Fibroblast of mammary gland (primary cell): ENCODE results near the gene HDGF.

Source experiments
- DNase-seq: peaks from one replicate; pipeline ENCODE4 v3.0.0-alpha.2; 2010; ENCODE audit warnings: low read depth
- H3K4me3 ChIP-seq: 2 replicates; pipeline ENCODE4 v1.5.1; 2011; ENCODE audit warnings: low read depth, mild to moderate bottlenecking, low read length, moderate library complexity; ENCODE audit not compliant: control insufficient read depth
- TF ChIP-seq, protein P1 (sequence below): conservative IDR thresholded peaks from 2 replicates; pipeline ENCODE4 v1.5.1; 2011; ENCODE audit warnings: low read depth, low read length, inconsistent platforms; ENCODE audit not compliant: control insufficient read depth, insufficient read depth

HDGF gene

GRCh38 chr1:156741481-156741983, 9.9 kb downstream of the HDGF start:
- peak overlapping the region; percentile 13 for H3K4me3 ChIP-seq
- TF ChIP-seq, protein P1, sequence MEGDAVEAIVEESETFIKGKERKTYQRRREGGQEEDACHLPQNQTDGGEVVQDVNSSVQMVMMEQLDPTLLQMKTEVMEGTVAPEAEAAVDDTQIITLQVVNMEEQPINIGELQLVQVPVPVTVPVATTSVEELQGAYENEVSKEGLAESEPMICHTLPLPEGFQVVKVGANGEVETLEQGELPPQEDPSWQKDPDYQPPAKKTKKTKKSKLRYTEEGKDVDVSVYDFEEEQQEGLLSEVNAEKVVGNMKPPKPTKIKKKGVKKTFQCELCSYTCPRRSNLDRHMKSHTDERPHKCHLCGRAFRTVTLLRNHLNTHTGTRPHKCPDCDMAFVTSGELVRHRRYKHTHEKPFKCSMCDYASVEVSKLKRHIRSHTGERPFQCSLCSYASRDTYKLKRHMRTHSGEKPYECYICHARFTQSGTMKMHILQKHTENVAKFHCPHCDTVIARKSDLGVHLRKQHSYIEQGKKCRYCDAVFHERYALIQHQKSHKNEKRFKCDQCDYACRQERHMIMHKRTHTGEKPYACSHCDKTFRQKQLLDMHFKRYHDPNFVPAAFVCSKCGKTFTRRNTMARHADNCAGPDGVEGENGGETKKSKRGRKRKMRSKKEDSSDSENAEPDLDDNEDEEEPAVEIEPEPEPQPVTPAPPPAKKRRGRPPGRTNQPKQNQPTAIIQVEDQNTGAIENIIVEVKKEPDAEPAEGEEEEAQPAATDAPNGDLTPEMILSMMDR = no peak
- DNase-seq = no peak

DNA sequence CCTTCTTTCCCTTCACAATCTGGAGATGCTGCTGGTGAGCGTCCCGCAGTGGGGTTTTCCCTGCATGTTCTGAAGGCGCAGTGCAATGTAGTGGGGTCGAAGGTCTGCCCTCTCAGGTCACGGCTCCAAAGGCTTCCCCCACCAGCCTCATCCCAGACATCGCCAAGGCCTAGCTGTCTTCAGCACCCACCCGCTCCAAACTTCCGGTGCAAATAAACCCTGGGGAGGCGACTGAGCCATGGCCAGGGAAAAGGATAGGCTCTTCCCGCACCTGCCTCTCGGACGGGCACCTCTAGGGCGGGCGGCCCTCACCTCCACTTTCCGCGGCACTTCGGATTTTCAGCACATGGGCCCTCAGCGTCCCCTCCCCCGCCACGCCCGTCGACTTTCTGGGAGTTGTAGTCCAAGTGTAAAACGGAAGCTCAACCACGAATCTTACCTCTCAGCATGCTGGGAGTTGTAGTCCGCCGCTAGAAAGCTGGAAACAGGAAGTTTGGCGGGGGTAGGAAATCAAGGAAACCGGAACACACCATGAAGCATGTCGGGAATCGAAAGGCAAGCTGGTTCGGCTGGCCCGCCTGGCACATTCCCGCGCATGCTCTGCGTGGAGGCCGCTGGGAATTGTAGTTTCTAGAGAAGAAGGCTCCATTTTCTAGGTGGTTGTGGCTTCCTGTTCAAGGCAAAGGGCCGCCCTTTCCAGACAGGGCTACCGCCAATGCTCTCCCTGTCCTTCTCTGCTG, 10.6 kb downstream of the HDGF start, which contains the start of gene MRPL24:
MRPL24 (minus strand) TSS at position 348 of the 740 bp plus-strand sequence. CDS start 2,384 bp downstream, outside the sequence.
- peak within 1 kb of the TSS; percentile 93 for H3K4me3 ChIP-seq
- peak; percentile 99 for DNase-seq
- TF ChIP-seq, protein P1 = no peak

DNA sequence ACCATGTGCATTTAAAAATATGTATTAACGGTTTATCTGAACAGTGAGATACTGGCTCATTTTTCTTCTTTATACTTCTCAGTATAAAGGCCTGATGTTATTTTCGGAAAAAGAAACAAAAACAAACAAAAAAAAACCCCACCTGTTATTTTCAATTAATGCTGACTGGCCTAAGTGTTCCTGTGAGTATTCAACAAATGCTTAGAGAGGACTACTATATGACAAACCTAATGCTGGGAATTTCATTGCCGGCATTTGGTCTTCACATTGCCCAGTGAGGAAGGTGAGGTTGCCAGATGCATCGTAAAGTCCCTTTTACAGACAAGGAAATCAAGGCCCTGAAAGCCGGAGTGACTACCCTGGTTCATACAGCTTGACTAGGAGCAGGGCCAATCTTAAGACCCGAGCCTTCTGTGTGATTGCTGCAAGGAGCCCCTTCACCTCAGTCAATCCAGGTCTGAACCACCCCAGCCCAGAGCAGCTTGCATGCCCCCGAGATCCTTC, 11.2 kb downstream of the HDGF start:
- TF ChIP-seq, protein P1 = no peak
- H3K4me3 ChIP-seq = peak overlapping the region; percentile 93
- DNase-seq = no peak

- no peak for DNase-seq
- no peak overlapping the region for H3K4me3 ChIP-seq
- TF ChIP-seq, protein P1 = no peak
These were observed 12.6 kb downstream of the HDGF start for GRCh38 chr1:156738916-156739315.

DNA sequence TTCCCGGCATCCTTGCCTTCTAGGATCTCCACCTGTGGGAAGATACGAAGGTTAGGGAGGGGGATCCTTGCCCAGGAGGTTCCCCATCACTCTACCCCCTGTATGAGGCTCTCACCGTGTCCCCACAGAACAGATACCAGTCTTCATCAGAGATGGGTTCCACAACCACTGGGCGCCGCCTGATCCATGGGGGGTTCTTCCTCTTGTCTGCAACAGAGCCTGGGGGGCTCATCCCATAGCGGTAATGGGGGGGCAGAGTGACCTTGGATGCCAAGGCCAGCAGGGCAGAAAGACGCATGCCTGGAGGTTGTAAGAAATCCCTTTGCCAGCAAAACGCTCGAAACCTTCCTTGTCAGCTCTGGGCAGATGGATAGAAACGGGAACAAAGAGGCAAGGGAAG, 13.1 kb downstream of the HDGF start:
- no peak for DNase-seq
- TF ChIP-seq, protein P1 = no peak
- H3K4me3 ChIP-seq = no peak overlapping the region

- TF ChIP-seq, protein P1 = no peak
- no peak overlapping the region for H3K4me3 ChIP-seq
- no peak for DNase-seq
These were observed 17.4 kb downstream of the HDGF start for GRCh38 chr1:156733989-156734584.
